ENCODE data around the gene GRPEL2.
A peak's percentile ranks its signal among the peaks of the same experiment; 100 is the strongest.

GRPEL2 gene

DNA sequence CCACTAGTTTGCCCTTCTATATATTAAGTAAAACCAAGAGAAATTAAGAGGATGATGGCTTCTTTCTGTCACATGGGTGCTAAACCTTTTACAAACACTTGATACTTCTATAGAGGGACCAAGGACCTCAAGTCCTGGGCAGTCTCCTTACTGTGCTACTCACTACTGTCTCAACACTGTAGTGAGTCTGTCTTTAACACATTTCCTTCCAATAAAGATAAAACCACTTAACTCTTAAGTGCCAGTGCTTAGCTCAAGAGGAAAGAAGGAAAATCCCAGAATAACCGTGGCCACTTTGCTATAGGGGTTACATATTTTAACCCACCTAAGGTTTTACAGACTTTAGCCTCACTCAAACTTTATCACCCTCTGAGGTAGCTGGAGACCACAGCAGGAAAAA is 4.4 kb upstream of the GRPEL2 start:
- no peaks in the 10 kb centered on the region for H3K36me3 ChIP-seq (ENCODE audit: insufficient read depth, low read length)
- H3K4me2 ChIP-seq (ENCODE audit: low read length), result no peak overlapping the region
- no peak overlapping the region for H3K4me3 ChIP-seq (ENCODE audit: low read length)
- H3K27me3 ChIP-seq (ENCODE audit: control insufficient read depth, insufficient read depth, low read length), result no peaks in the 10 kb centered on the region
- no peak overlapping the region for H3K9ac ChIP-seq (ENCODE audit: low read depth, low read length)
- H3K4me1 ChIP-seq (ENCODE audit: control insufficient read depth, insufficient read depth, low read length), result peaks cover 12% of the 10 kb centered on the region
- H3K9me3 ChIP-seq (replicated peaks; ENCODE audit: low read length), result no peaks in the 10 kb centered on the region

DNA sequence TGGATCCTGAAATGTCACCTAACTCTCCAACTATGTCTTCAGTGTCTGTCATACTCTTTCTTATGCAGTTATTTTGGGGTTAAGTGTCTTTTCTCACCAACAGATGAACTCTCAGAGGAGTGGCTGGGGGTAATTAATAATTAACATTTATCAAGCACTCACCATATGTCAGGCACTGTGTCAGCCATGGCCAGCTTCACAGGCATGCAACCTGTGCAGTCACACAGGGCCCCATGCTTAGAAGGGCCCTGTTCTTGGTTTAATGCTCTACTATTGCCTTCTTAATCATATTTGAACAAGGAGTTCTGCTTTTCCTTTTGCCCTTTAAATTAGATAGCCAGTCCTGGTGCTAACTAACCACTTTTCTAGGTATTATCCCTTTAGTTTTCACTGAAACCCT is 3.4 kb upstream of the GRPEL2 start:
- Histone ChIP-seq H3K9me3 (replicated peaks; ENCODE audit: low read length) (no peaks in the 10 kb centered on the region), H3K4me2 (ENCODE audit: low read length) (no peak overlapping the region), H3K27me3 (ENCODE audit: control insufficient read depth, insufficient read depth, low read length) (no peaks in the 10 kb centered on the region), H3K4me3 (ENCODE audit: low read length) (no peak overlapping the region), H3K4me1 (ENCODE audit: control insufficient read depth, insufficient read depth, low read length) (peaks cover 17% of the 10 kb centered on the region), H3K9ac (ENCODE audit: low read depth, low read length) (no peak overlapping the region), H3K36me3 (ENCODE audit: insufficient read depth, low read length) (no peaks in the 10 kb centered on the region)

DNA sequence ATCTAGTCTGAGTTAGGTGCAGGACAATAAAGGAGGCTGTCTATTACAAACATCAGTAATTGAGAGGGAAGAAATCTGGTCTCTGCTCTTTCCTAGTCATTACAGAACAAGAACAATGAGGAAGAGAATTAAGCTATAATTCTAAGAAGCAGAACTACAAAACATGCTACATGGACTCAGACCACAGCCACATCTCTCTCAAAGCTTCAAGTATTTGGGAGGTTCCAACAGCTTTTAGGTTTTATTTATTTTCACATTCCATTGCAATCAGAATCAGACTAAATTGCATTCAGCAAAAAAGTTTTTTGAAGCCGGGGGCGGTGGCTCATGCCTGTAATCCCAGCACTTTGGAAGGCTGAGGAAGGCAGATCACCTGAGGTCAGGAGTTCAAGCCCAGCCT is 1.1 kb upstream of the GRPEL2 start:
- Histone ChIP-seq H3K36me3 (ENCODE audit: insufficient read depth, low read length) (peaks cover 22% of the 10 kb centered on the region), H3K4me3 (ENCODE audit: low read length) (peak overlapping the region; percentile 98), H3K4me1 (ENCODE audit: control insufficient read depth, insufficient read depth, low read length) (peaks cover 15% of the 10 kb centered on the region), H3K9ac (ENCODE audit: low read depth, low read length) (peak overlapping the region; percentile 94), H3K27me3 (ENCODE audit: control insufficient read depth, insufficient read depth, low read length) (no peaks in the 10 kb centered on the region), H3K9me3 (replicated peaks; ENCODE audit: low read length) (no peaks in the 10 kb centered on the region), H3K4me2 (ENCODE audit: low read length) (peak overlapping the region; percentile 85)

DNA sequence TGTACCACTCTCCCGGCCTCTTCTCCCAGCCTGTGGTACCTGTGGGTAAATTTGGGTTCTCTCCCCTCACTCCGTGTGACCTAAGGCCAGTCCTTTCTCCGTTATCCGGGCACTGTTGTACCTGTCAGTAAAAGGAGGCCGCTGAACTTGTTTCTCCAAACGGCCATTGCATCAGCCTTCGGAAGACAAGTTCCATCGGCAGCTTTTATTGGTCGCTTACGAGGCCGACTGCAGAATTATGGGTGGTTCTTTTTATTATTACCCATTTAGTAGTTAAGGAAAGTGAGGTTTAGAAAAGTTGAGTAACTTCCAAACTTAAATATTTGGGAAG is 558 bp downstream of the GRPEL2 start:
- Histone ChIP-seq H3K36me3 (ENCODE audit: insufficient read depth, low read length) (peaks cover 39% of the 10 kb centered on the region), H3K4me3 (ENCODE audit: low read length) (peak overlapping the region; percentile 98), H3K9me3 (replicated peaks; ENCODE audit: low read length) (no peaks in the 10 kb centered on the region), H3K4me2 (ENCODE audit: low read length) (peak overlapping the region; percentile 85), H3K4me1 (ENCODE audit: control insufficient read depth, insufficient read depth, low read length) (peaks cover 15% of the 10 kb centered on the region), H3K27me3 (ENCODE audit: control insufficient read depth, insufficient read depth, low read length) (no peaks in the 10 kb centered on the region), H3K9ac (ENCODE audit: low read depth, low read length) (peak overlapping the region; percentile 94)

- Histone ChIP-seq H3K4me1 (ENCODE audit: control insufficient read depth, insufficient read depth, low read length) (peaks cover 15% of the 10 kb centered on the region), H3K4me2 (ENCODE audit: low read length) (no peak overlapping the region), H3K36me3 (ENCODE audit: insufficient read depth, low read length) (peaks cover 64% of the 10 kb centered on the region), H3K27me3 (ENCODE audit: control insufficient read depth, insufficient read depth, low read length) (no peaks in the 10 kb centered on the region), H3K9me3 (replicated peaks; ENCODE audit: low read length) (no peaks in the 10 kb centered on the region), H3K9ac (ENCODE audit: low read depth, low read length) (no peak overlapping the region), H3K4me3 (ENCODE audit: low read length) (no peak overlapping the region)
Measured at GRCh38 chr5:149348518-149348917, 3.2 kb downstream of the GRPEL2 start.

- no peak overlapping the region for H3K4me3 ChIP-seq (ENCODE audit: low read length)
- H3K9me3 ChIP-seq (replicated peaks; ENCODE audit: low read length), result no peaks in the 10 kb centered on the region
- H3K4me2 ChIP-seq (ENCODE audit: low read length), result no peak overlapping the region
- no peaks in the 10 kb centered on the region for H3K27me3 ChIP-seq (ENCODE audit: control insufficient read depth, insufficient read depth, low read length)
- no peak overlapping the region for H3K9ac ChIP-seq (ENCODE audit: low read depth, low read length)
- peaks cover 15% of the 10 kb centered on the region for H3K4me1 ChIP-seq (ENCODE audit: control insufficient read depth, insufficient read depth, low read length)
- peaks cover 73% of the 10 kb centered on the region for H3K36me3 ChIP-seq (ENCODE audit: insufficient read depth, low read length)
Measured at GRCh38 chr5:149349382-149349781, 4.1 kb downstream of the GRPEL2 start.

GRCh38 chr5:149352169-149352568 is 6.9 kb downstream of the GRPEL2 start:
- H3K36me3 ChIP-seq (ENCODE audit: insufficient read depth, low read length), result peaks cover 77% of the 10 kb centered on the region

GRCh38 chr5:149353911-149354310 is 8.6 kb downstream of the GRPEL2 start:
- H3K4me1 ChIP-seq (ENCODE audit: control insufficient read depth, insufficient read depth, low read length), result peaks cover 10% of the 10 kb centered on the region
- no peak overlapping the region for H3K4me2 ChIP-seq (ENCODE audit: low read length)
- H3K27me3 ChIP-seq (ENCODE audit: control insufficient read depth, insufficient read depth, low read length), result no peaks in the 10 kb centered on the region
- no peak overlapping the region for H3K9ac ChIP-seq (ENCODE audit: low read depth, low read length)
- H3K9me3 ChIP-seq (replicated peaks; ENCODE audit: low read length), result no peaks in the 10 kb centered on the region
- no peak overlapping the region for H3K4me3 ChIP-seq (ENCODE audit: low read length)
- H3K36me3 ChIP-seq (ENCODE audit: insufficient read depth, low read length), result peaks cover 60% of the 10 kb centered on the region

More at GRCh38 chr5:149352169-149352568, 6.9 kb downstream of the GRPEL2 start:
- no peak overlapping the region for H3K4me3 ChIP-seq (ENCODE audit: low read length)
- H3K4me2 ChIP-seq (ENCODE audit: low read length), result no peak overlapping the region
- peaks cover 8% of the 10 kb centered on the region for H3K4me1 ChIP-seq (ENCODE audit: control insufficient read depth, insufficient read depth, low read length)
- no peaks in the 10 kb centered on the region for H3K9me3 ChIP-seq (replicated peaks; ENCODE audit: low read length)
- H3K9ac ChIP-seq (ENCODE audit: low read depth, low read length), result no peak overlapping the region
- no peaks in the 10 kb centered on the region for H3K27me3 ChIP-seq (ENCODE audit: control insufficient read depth, insufficient read depth, low read length)

GRCh38 chr5:149355688-149356087 is 10.4 kb downstream of the GRPEL2 start:
- Histone ChIP-seq H3K4me2 (ENCODE audit: low read length) (no peak overlapping the region), H3K4me1 (ENCODE audit: control insufficient read depth, insufficient read depth, low read length) (peaks cover 10% of the 10 kb centered on the region), H3K9ac (ENCODE audit: low read depth, low read length) (no peak overlapping the region), H3K9me3 (replicated peaks; ENCODE audit: low read length) (no peaks in the 10 kb centered on the region), H3K36me3 (ENCODE audit: insufficient read depth, low read length) (peaks cover 42% of the 10 kb centered on the region), H3K27me3 (ENCODE audit: control insufficient read depth, insufficient read depth, low read length) (no peaks in the 10 kb centered on the region), H3K4me3 (ENCODE audit: low read length) (no peak overlapping the region)

DNA sequence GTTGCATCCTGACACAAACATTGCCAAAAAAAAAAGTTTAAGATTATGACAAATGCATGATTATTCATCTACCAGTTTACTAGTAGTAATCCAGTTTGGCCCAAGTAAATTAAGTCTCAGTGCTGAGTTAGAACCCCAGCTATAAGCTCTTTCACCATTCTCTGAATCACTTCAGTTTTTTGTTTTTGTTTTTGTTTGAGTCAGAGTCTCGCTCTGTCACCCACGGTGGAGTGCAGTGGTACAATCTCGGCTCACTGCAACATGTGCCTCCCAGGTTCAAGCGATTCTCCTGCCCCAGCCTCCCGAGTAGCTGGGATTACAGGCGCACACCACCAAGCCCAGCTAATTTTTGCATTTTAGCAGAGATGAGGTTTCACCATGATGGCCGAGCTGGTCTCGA is 11.1 kb downstream of the GRPEL2 start:
- peaks cover 35% of the 10 kb centered on the region for H3K36me3 ChIP-seq (ENCODE audit: insufficient read depth, low read length)
- H3K9ac ChIP-seq (ENCODE audit: low read depth, low read length), result no peak overlapping the region
- no peak overlapping the region for H3K4me3 ChIP-seq (ENCODE audit: low read length)
- no peaks in the 10 kb centered on the region for H3K9me3 ChIP-seq (replicated peaks; ENCODE audit: low read length)
- H3K4me1 ChIP-seq (ENCODE audit: control insufficient read depth, insufficient read depth, low read length), result peaks cover 10% of the 10 kb centered on the region
- H3K4me2 ChIP-seq (ENCODE audit: low read length), result no peak overlapping the region
- no peaks in the 10 kb centered on the region for H3K27me3 ChIP-seq (ENCODE audit: control insufficient read depth, insufficient read depth, low read length)

DNA sequence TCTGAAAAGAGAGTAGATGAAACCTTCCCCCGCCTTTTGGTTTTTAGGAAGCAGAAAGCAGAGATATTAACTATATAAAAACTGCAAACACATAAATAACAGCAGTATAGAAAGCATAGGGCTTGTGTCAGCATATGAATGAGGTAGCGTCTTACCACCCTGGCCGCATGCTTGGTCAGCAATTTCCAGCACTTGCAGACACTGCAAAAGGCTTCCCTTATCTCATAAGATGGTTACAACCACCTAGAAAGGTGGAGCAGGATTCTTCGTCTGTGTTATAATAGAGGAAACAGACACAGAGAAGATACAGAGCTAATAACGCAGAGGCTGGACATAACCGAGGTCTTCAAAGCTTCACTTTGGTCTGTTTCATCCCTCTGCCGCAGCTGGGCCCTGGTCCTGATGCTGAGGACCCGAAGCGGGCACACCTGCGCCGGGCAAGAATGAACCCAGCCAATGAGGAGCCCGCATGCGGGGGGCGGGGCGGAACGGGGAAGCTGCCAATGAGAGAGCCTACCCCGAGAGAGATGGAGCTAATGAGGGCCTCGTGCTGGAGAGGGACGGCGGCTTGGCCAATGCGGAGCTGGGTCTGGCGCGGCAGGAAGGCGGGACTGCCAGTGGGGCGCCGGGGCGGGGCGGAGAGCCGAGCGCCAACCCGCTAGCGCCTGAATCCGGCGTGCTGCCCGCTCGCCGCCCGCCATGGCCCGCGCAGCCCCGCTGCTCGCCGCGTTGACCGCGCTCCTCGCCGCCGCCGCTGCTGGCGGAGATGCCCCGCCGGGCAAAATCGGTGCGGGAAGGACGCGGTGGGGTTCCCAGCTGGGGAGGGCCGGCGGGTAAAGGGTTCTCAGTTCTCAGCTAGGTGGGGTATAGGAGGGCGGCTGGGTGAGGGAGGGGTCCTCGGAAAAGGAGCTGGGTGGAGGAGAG is 12.3 kb downstream of the GRPEL2 start, which contains the start of gene PCYOX1L:
PCYOX1L (plus strand) TSS at position 677 of the 924 bp plus-strand sequence; CDS start at position 700, 23 bp downstream.
- Histone ChIP-seq H3K4me2 (ENCODE audit: low read length) (peak within 1 kb of the TSS; percentile 95), H3K27me3 (ENCODE audit: control insufficient read depth, insufficient read depth, low read length) (no peaks in the 10 kb centered on the region), H3K9ac (ENCODE audit: low read depth, low read length) (peak within 1 kb of the TSS; percentile 83), H3K4me3 (ENCODE audit: low read length) (peak within 1 kb of the TSS; percentile 87), H3K9me3 (replicated peaks; ENCODE audit: low read length) (no peaks in the 10 kb centered on the region), H3K36me3 (ENCODE audit: insufficient read depth, low read length) (peaks cover 22% of the 10 kb centered on the region), H3K4me1 (ENCODE audit: control insufficient read depth, insufficient read depth, low read length) (peaks cover 10% of the 10 kb centered on the region)

- H3K9me3 ChIP-seq (replicated peaks; ENCODE audit: low read length), result no peaks in the 10 kb centered on the region
- H3K36me3 ChIP-seq (ENCODE audit: insufficient read depth, low read length), result peaks cover 17% of the 10 kb centered on the region
- peak overlapping the region; percentile 87 for H3K4me3 ChIP-seq (ENCODE audit: low read length)
- peak overlapping the region; percentile 95 for H3K4me2 ChIP-seq (ENCODE audit: low read length)
- H3K4me1 ChIP-seq (ENCODE audit: control insufficient read depth, insufficient read depth, low read length), result peaks cover 10% of the 10 kb centered on the region
- peak overlapping the region; percentile 83 for H3K9ac ChIP-seq (ENCODE audit: low read depth, low read length)
- H3K27me3 ChIP-seq (ENCODE audit: control insufficient read depth, insufficient read depth, low read length), result no peaks in the 10 kb centered on the region
Measured at GRCh38 chr5:149358294-149358651, 13.0 kb downstream of the GRPEL2 start.
